K562 (cell line): Measurements from ENCODE around the gene ZNF646. TPM values are rescaled to one million over a fixed set of nuclear protein-coding genes. Genes with fewer than 3 reads are reported as not detected.

ENCODE experiments used
- ATAC-seq: fragments of 200-7000 bp; cut with Tn5 transposase; 3 replicates; pipeline ENCODE4 v1.9.1; 2020; ENCODE audit warnings: moderate library complexity
- BruUV-seq: library from RNA; stranded (reverse); fragments of 400-500 nt; replicated peaks from 2 replicates; lab custom pipeline; 2021; lab: Mats Ljungman, UMichigan
- CTCF ChIA-PET: fragments of 300-600 bp; formaldehyde crosslinking; extraction: SDS; loops from one replicate; lab custom pipeline; 2021; ENCODE audit warnings: low intra/inter-chr PET ratio; lab: Yijun Ruan, JAX
- POLR2A ChIA-PET: fragments of 300-600, 350-650 bp; sonication (Branson Sonifier 250); formaldehyde crosslinking; extraction: SDS; loops from one replicate; lab custom pipeline; 2021; ENCODE audit warnings: antibody characterized with exemption, inconsistent platforms; lab: Yijun Ruan, JAX
- DNase-seq, 4 experiments: peaks; one replicate each; pipeline versions ENCODE4 v3.0.0 to v3.0.0-alpha.2; 2011 to 2018; ENCODE audit warnings: low spot score in 3 of 4, mixed read lengths in 3 of 4; ENCODE audit errors: extremely low read depth in 1 of 4
- FAIRE-seq: peaks from 2 replicates; lab custom pipeline; 2011; peaks lifted over from hg19 to GRCh38; lab: Jason Lieb, UNC
- H2AFZ ChIP-seq: 2 replicates; pipeline ENCODE4 v1.6.0; 2011; ENCODE audit warnings: low read depth, low read length, control low read depth, inconsistent platforms
- H3K27ac ChIP-seq: fragments of 200-600 bp; 3 replicates; pipeline ENCODE4 v1.8.0; 2011; ENCODE audit warnings: low read depth, mild to moderate bottlenecking, control low read depth, inconsistent platforms, low read length, moderate library complexity, mixed read lengths; ENCODE audit errors: extremely low read depth
- H3K27me3 ChIP-seq, 2 experiments: fragments of 300-600 bp in 1 of 2; 2 replicates in 1 of 2; 3 replicates in 1 of 2; pipeline versions ENCODE4 v1.6.0 to v1.8.0; 2011; ENCODE audit warnings: inconsistent platforms in 2 of 2, low read length in 2 of 2, mild to moderate bottlenecking in 1 of 2, mixed read lengths in 1 of 2, moderate library complexity in 1 of 2; ENCODE audit not compliant: control insufficient read depth in 2 of 2, insufficient read depth in 2 of 2
- H3K36me3 ChIP-seq: fragments of 300-600 bp; 3 replicates; pipeline ENCODE4 v1.8.0; 2011; ENCODE audit warnings: mild to moderate bottlenecking, low read length, inconsistent platforms; ENCODE audit not compliant: control insufficient read depth, insufficient read depth
- H3K4me1 ChIP-seq, 2 experiments: fragments of 200-600 bp in 1 of 2; replicated peaks in 1 of 2; 2 replicates in 1 of 2; 3 replicates in 1 of 2; pipeline versions ENCODE4 v1.5.1 to v1.8.0; 2011; ENCODE audit warnings: inconsistent platforms in 2 of 2, low read length in 2 of 2, mild to moderate bottlenecking in 1 of 2, mixed read lengths in 1 of 2, moderate library complexity in 1 of 2; ENCODE audit not compliant: control insufficient read depth in 2 of 2, insufficient read depth in 2 of 2
- H3K4me2 ChIP-seq: 2 replicates; pipeline ENCODE4 v1.6.1; 2011; ENCODE audit warnings: low read length, control low read depth, inconsistent platforms, mixed read lengths; ENCODE audit not compliant: insufficient read depth
- H3K4me3 ChIP-seq: fragments of 200-600 bp; sonication (generic), shearing (Covaris generic); 2 replicates; pipeline ENCODE4 v1.5.1; 2016; ENCODE audit warnings: control low read depth, inconsistent platforms
- H3K79me2 ChIP-seq: fragments of 200-600 bp; 3 replicates; pipeline ENCODE4 v1.8.0; 2011; ENCODE audit warnings: low read length, inconsistent platforms; ENCODE audit not compliant: control insufficient read depth, insufficient read depth
- H3K9ac ChIP-seq, 2 experiments: 2 replicates each; pipeline versions ENCODE4 v1.6.0 to v1.6.1; 2011; ENCODE audit warnings: low read depth in 2 of 2, low read length in 2 of 2, control low read depth in 1 of 2, inconsistent platforms in 1 of 2, mild to moderate bottlenecking in 1 of 2, mixed read lengths in 1 of 2; ENCODE audit not compliant: insufficient read depth in 1 of 2
- H3K9me1 ChIP-seq: one replicate; pipeline ENCODE4 v1.6.0; 2011; ENCODE audit warnings: inconsistent platforms, mild to moderate bottlenecking, low read length, moderate library complexity; ENCODE audit not compliant: control insufficient read depth, insufficient read depth
- H3K9me3 ChIP-seq: replicated peaks from 2 replicates; pipeline ENCODE4 v1.5.1; 2011; ENCODE audit warnings: low read depth, low read length, inconsistent platforms; ENCODE audit not compliant: control insufficient read depth, insufficient read depth
- H4K20me1 ChIP-seq: replicated peaks from 2 replicates; pipeline ENCODE4 v1.6.1; 2011; ENCODE audit warnings: low read length, inconsistent platforms, mixed read lengths; ENCODE audit not compliant: control insufficient read depth, insufficient read depth
- FOXK1 ChIP-seq: sonication (generic); formaldehyde crosslinking; IDR thresholded peaks from 2 replicates; pipeline ENCODE4 v1.8.0; 2022; ENCODE audit warnings: missing genetic modification reagents, mild to moderate bottlenecking, borderline replicate concordance
- MXI1 ChIP-seq: IDR thresholded peaks from 2 replicates; pipeline ENCODE4 v1.6.1; 2011; ENCODE audit warnings: low read depth, mild to moderate bottlenecking, improper control_type of control experiment, low read length
- NR2C1 ChIP-seq, 2 experiments: fragments of 450-650 bp; IDR thresholded peaks; 2 replicates each; pipeline ENCODE4 v1.6.1; 2017; ENCODE audit warnings: mild to moderate bottlenecking in 2 of 2, antibody characterized with exemption in 1 of 2, inconsistent platforms in 1 of 2, missing compliant biosample characterization in 1 of 2, missing genetic modification characterization in 1 of 2
- RCOR1 ChIP-seq, 2 experiments: IDR thresholded peaks; 2 replicates each; pipeline ENCODE4 v1.6.1; 2012; ENCODE audit warnings: low read depth in 2 of 2, low read length in 2 of 2, borderline replicate concordance in 1 of 2, improper control_type of control experiment in 1 of 2
- U2AF1 ChIP-seq: fragments of 200-400 bp; formaldehyde crosslinking; optimal IDR thresholded peaks from 2 replicates; pipeline ENCODE3; 2017; ENCODE audit warnings: mild to moderate bottlenecking, low read depth, low read length, moderate library complexity
- WGBS: fragments of 100-300 bp; shearing (Covaris generic); methylation state at CpG from one replicate; pipeline ENCODE4 v1.1.6; 2016; ENCODE audit warnings: low coverage, mixed read lengths; ENCODE audit not compliant: insufficient coverage; ENCODE audit errors: missing lambda C conversion rate; 5-methylcytosine and 5-hydroxymethylcytosine counted together
- in situ Hi-C: fragments of 300-500 bp; cut with MboI; formaldehyde crosslinking; loops from 4 replicates; pipeline ENCODE4 v1.15.0; 2018; ENCODE audit warnings: inconsistent platforms, mixed read lengths
- intact Hi-C: fragments of 100-400 bp; cut with micrococcal nuclease; formaldehyde crosslinking; loops from 2 replicates; pipeline ENCODE4 v1.14.2; 2022
- polyA plus RNA-seq, 8 experiments: library from polyadenylated mRNA; depleted of rRNA in 4 of 8; stranded (reverse) in 5 of 8; unstranded in 3 of 8; fragments of >200 nt; fragmentation: Nextera tagmentation in 2 of 8; fragmentation: Illumina TruSeq in 1 of 8; extraction: Ambion mirVana in 2 of 8; extraction: Trizol in 1 of 8; gene quantifications; 2 replicates each; pipeline versions ENCODE4 v1.2.1 to v1.2.3, GENCODE V29; 2011 to 2014; ENCODE audit warnings: inconsistent platforms in 1 of 8, missing spikeins in 1 of 8
- total RNA-seq, 7 experiments: library from RNA; depleted of rRNA in 6 of 7; stranded (reverse); fragments of >200 nt in 6 of 7; fragmentation: Illumina TruSeq in 2 of 7; extraction: Trizol in 2 of 7; gene quantifications; 2 replicates each; pipeline versions ENCODE4 v1.2.1 to v1.2.3, GENCODE V29; 2011 to 2021; ENCODE audit warnings: low replicate concordance in 1 of 7
- TF ChIP-seq, protein P1 (sequence below): sonication (generic); formaldehyde crosslinking; IDR thresholded peaks from 2 replicates; pipeline ENCODE4 v1.8.0; 2023; ENCODE audit warnings: missing genetic modification reagents, mild to moderate bottlenecking, borderline replicate concordance

The ZNF646 gene
- total and polyA plus RNA-seq, 9 of the 15 experiments (the other 6 are each of a cell fraction or from before 2014, with no cell fraction given): 0.08 to 20.6 (median 8.0) TPM

DNA sequence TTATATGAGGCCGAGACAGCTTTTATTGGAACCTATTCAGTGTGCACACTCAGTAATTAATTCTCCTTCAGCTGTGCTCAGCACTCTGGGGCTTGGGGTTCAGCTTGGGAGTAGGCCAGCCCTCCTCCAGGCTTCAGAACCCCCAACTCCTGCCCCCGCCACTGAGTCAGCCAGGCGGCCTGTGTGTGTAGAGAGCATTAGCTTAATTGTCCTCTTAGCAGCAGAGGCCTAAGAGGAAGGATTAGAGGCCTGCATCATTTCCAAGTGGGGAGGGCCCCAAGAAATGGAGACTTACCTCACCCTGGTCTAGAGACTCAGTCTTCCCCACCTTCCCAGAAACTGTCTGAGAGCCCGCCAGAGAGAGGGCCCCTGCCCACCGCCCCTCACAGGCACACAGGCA lies 13.7 kb downstream of the ZNF646 start:
- H3K79me2 ChIP-seq: peaks cover 8% of the 10 kb centered on the region
- peaks cover 5 to 50% of the 10 kb centered on the region in 2 experiments; a peak in 3 of 5 replicates for H3K4me1 ChIP-seq
- H3K9ac ChIP-seq: peak overlapping the region in 1 of 2 experiments; percentile 29; a peak in 1 of 4 replicates
- H3K4me3 ChIP-seq: no peak overlapping the region
- WGBS: 77% methylated on average over 4 of the region's 5 CpGs
- no peak overlapping the region for H2AFZ ChIP-seq
- TF ChIP-seq, protein P1, sequence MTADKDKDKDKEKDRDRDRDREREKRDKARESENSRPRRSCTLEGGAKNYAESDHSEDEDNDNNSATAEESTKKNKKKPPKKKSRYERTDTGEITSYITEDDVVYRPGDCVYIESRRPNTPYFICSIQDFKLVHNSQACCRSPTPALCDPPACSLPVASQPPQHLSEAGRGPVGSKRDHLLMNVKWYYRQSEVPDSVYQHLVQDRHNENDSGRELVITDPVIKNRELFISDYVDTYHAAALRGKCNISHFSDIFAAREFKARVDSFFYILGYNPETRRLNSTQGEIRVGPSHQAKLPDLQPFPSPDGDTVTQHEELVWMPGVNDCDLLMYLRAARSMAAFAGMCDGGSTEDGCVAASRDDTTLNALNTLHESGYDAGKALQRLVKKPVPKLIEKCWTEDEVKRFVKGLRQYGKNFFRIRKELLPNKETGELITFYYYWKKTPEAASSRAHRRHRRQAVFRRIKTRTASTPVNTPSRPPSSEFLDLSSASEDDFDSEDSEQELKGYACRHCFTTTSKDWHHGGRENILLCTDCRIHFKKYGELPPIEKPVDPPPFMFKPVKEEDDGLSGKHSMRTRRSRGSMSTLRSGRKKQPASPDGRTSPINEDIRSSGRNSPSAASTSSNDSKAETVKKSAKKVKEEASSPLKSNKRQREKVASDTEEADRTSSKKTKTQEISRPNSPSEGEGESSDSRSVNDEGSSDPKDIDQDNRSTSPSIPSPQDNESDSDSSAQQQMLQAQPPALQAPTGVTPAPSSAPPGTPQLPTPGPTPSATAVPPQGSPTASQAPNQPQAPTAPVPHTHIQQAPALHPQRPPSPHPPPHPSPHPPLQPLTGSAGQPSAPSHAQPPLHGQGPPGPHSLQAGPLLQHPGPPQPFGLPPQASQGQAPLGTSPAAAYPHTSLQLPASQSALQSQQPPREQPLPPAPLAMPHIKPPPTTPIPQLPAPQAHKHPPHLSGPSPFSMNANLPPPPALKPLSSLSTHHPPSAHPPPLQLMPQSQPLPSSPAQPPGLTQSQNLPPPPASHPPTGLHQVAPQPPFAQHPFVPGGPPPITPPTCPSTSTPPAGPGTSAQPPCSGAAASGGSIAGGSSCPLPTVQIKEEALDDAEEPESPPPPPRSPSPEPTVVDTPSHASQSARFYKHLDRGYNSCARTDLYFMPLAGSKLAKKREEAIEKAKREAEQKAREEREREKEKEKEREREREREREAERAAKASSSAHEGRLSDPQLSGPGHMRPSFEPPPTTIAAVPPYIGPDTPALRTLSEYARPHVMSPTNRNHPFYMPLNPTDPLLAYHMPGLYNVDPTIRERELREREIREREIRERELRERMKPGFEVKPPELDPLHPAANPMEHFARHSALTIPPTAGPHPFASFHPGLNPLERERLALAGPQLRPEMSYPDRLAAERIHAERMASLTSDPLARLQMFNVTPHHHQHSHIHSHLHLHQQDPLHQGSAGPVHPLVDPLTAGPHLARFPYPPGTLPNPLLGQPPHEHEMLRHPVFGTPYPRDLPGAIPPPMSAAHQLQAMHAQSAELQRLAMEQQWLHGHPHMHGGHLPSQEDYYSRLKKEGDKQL (CRISPR knock-in tag): no peak
- TF ChIP-seq MXI1 (no peak), RCOR1 (IDR thresholded peaks at IDR 0.05; ENCODE audit: borderline replicate concordance in 1 of 2, low read depth in 2 of 2, low read length in 2 of 2) (no peak), U2AF1 (no peak), NR2C1 (IDR thresholded peaks at IDR 0.05) (no peak), NR2C1 (tag; IDR thresholded peaks at IDR 0.05) (no peak), FOXK1 (CRISPR knock-in tag) (no peak)
- in situ Hi-C loops: no loop called here
- no peaks in the 10 kb centered on the region for H3K9me3 ChIP-seq
- no peak overlapping the region for H3K27ac ChIP-seq
- H3K9me1 ChIP-seq: peaks cover 2% of the 10 kb centered on the region
- no peak overlapping the region for H3K4me2 ChIP-seq
- peaks cover 54% of the 10 kb centered on the region; the same call in 2 of the 3 replicates for H3K36me3 ChIP-seq
- FAIRE-seq (no peak), DNase-seq (no peak), ATAC-seq (no peak)
- intact Hi-C loops: no loop called here
- no TSS peak for BruUV-seq
- no peaks in the 10 kb centered on the region for H3K27me3 ChIP-seq
- H4K20me1 ChIP-seq: peaks cover 7% of the 10 kb centered on the region; the same call in 1 of the 2 replicates
- ChIA-PET POLR2A (interaction anchor here (0.6 to 1.4 kb wide), 6 partner anchors 8 to 54 kb away, joined by 3 to 5 read pairs (median 4); partner anchors contain the start of genes KAT8, ZNF646 and ZNF668), CTCF (no interaction called here)
